Peyer's patch (tissue), 4 donors: ENCODE results near the gene CDC14B. TPM values are rescaled to one million over a fixed set of nuclear protein-coding genes. Genes with fewer than 3 reads are reported as not detected.

Source experiments
- DNase-seq, 3 donors: peaks; one replicate each; pipeline ENCODE4 v3.0.0-alpha.2; 2017 to 2019
- H3K27ac ChIP-seq, 4 donors: fragments of 200-600 bp; sonication (generic); one replicate each; pipeline ENCODE4 v1.5.1; 2016 to 2019
- H3K27me3 ChIP-seq, 2 donors: fragments of 200-600 bp; sonication (generic); one replicate each; pipeline ENCODE4 v1.5.1; 2019
- H3K36me3 ChIP-seq, 3 donors: fragments of 200-600 bp; sonication (generic); one replicate each; pipeline ENCODE4 v1.5.1; 2016 to 2019
- H3K4me1 ChIP-seq, 4 donors: fragments of 200-600 bp; sonication (generic); one replicate each; pipeline ENCODE4 v1.5.1; 2016 to 2019
- H3K4me3 ChIP-seq, 4 donors: fragments of 200-600 bp; sonication (generic); 1 replicate in 3 of 4; 2 replicates in 1 of 4; pipeline ENCODE4 v1.5.1; 2016 to 2019; ENCODE audit warnings: mild to moderate bottlenecking in 1 of 4
- H3K9me3 ChIP-seq, 4 donors: fragments of 200-600 bp; sonication (generic); one replicate each; pipeline ENCODE4 v1.5.1; 2016 to 2019; ENCODE audit warnings: mild to moderate bottlenecking in 1 of 4
- POLR2A ChIP-seq, 2 donors: fragments of 450-650 bp; IDR thresholded peaks; one replicate each; pipeline ENCODE4 v1.5.1; 2017; ENCODE audit warnings: antibody characterized with exemption in 2 of 2, mild to moderate bottlenecking in 2 of 2, moderate library complexity in 2 of 2
- total RNA-seq, 4 donors: library from RNA; depleted of rRNA; stranded (reverse); fragments of >200 nt; gene quantifications; one replicate each; pipeline ENCODE4 v1.1.0, GENCODE V29; 2016
- TF ChIP-seq, protein P1 (sequence below), 6 experiments: fragments of 450-650 bp in 4 of 6; fragments of 200-600 bp in 2 of 6; sonication (generic) in 1 of 6; IDR thresholded peaks; one replicate each; pipeline ENCODE4 v1.5.1; 2017 to 2019; ENCODE audit warnings: antibody characterized with exemption in 6 of 6, mild to moderate bottlenecking in 3 of 6, moderate library complexity in 1 of 6

Gene CDC14B
- total RNA-seq, 4 donors from 2014 or later = 23.9 to 36.6 (median 35.7) TPM

DNA sequence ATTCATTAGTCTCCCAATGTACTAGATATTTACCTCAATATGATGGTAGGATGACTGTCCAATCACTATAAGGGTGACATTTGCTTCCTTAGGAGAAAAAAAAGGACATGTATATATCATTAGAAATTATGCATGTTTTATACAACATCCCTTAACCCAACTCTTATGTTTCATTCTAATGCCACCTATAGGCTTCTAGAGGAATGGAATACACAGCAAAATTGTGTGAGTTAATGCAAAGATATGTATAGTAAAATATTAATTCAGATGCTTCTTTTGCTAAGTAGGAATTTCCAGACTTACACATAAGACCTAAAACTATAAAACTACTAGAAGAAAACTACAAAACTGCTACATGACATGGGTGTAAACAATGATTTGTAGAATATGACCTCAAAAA lies 32.0 kb upstream of the CDC14B start:
- no peak overlapping the region for H3K27ac ChIP-seq
- no peak for DNase-seq
- no peaks in the 10 kb centered on the region for H3K9me3 ChIP-seq
- no peak overlapping the region for H3K4me3 ChIP-seq
- TF ChIP-seq, protein P1, sequence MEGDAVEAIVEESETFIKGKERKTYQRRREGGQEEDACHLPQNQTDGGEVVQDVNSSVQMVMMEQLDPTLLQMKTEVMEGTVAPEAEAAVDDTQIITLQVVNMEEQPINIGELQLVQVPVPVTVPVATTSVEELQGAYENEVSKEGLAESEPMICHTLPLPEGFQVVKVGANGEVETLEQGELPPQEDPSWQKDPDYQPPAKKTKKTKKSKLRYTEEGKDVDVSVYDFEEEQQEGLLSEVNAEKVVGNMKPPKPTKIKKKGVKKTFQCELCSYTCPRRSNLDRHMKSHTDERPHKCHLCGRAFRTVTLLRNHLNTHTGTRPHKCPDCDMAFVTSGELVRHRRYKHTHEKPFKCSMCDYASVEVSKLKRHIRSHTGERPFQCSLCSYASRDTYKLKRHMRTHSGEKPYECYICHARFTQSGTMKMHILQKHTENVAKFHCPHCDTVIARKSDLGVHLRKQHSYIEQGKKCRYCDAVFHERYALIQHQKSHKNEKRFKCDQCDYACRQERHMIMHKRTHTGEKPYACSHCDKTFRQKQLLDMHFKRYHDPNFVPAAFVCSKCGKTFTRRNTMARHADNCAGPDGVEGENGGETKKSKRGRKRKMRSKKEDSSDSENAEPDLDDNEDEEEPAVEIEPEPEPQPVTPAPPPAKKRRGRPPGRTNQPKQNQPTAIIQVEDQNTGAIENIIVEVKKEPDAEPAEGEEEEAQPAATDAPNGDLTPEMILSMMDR (IDR thresholded peaks at IDR 0.05) = peak in 5 of 6 experiments; percentile 9 to 60 (median 54)
- no peak for TF ChIP-seq POLR2A (IDR thresholded peaks at IDR 0.05)
- peaks cover 0 to 6% (median 0%) of the 10 kb centered on the region in 4 donors for H3K4me1 ChIP-seq
- no peaks in the 10 kb centered on the region for H3K27me3 ChIP-seq
- peaks cover 0 to 38% (median 0%) of the 10 kb centered on the region in 3 donors for H3K36me3 ChIP-seq

DNA sequence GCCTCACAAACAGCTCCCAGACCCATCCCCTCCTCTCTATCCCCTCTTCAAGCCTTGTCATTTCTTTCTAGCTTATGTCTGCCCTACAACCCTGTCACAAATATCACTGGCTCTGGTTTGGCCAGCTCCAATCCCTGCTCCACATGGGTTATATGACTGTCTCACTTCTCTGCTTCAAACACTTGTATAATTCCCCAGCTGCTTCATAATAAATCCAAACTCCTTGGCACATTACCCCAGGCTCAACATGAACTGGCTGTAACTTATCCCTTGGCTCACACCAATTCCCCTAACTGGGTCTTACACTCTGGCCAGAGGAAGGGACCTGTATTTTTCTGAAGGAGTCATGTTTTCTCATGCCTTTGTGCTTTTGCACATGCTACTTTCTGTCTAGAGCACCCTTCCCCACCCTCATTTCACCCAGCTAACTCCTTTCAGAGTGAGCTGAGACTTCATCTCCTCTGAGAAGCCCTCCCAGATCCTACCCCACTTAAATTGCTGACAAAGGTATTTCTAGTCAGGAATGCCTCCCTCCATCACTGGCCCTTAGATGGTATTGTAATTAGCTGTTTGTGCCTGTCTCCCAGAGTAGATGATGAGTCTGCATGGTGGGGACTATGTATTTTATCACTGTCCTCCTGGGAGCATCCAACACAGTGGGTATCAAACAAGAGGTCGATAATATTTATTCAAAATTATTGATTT lies 30.1 kb upstream of the CDC14B start:
- Histone ChIP-seq H3K27me3 (no peaks in the 10 kb centered on the region), H3K36me3 (peaks cover 0 to 43% (median 0%) of the 10 kb centered on the region in 3 donors), H3K4me3 (no peak overlapping the region), H3K4me1 (no peaks in the 10 kb centered on the region), H3K9me3 (no peaks in the 10 kb centered on the region), H3K27ac (no peak overlapping the region)
- no peak for TF ChIP-seq POLR2A (IDR thresholded peaks at IDR 0.05)
- TF ChIP-seq, protein P1 (IDR thresholded peaks at IDR 0.05) = no peak
- DNase-seq = no peak

DNA sequence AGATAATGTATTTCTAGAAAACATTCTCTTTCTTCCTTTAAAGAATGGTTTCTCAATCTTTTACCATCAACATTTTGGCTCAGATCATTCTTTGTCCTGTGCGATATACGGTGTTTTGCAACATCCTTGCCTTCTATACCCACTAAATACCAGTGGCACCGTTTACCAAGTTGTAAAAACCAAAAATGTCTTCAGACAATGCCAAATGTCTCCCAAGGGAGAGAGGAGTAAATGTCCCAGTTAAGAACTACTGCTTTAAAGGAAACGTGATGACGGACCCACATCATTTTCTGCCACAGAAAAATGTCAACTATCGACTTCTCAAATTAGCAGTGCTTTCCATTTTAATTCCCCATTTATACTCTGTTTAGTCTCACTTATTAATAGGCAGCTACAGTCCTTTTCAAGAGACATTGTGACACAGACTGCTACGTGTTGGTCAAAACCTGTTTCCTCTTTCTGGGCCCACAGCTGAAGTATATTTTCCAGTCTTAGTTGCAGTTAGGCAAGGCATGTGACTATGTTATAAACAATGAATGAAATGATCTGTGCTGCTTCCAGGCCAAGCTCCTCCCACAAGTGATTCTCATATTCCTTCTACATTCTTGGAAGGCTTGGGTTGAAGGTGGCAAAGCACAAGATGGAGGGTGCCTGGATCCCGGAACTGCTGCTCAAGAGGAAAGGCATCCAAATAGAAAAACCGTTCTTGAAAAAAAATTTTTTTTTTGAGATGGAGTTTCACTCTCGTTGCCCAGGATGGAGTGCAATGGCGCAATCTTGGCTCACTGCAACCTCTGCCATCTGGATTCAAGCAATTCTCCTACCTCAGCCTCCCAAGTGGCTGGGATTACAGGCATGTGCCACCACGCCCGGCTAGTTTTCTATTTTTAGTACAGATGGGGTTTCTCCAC lies 26.7 kb upstream of the CDC14B start:
- Histone ChIP-seq H3K4me3 (no peak overlapping the region), H3K4me1 (no peaks in the 10 kb centered on the region), H3K36me3 (peaks cover 0 to 62% (median 0%) of the 10 kb centered on the region in 3 donors), H3K27me3 (no peaks in the 10 kb centered on the region), H3K27ac (peak overlapping the region in 3 of 4 donors; percentile 16 to 32 (median 20)), H3K9me3 (no peaks in the 10 kb centered on the region)
- TF ChIP-seq POLR2A (IDR thresholded peaks at IDR 0.05) = no peak
- TF ChIP-seq, protein P1 (IDR thresholded peaks at IDR 0.05) = no peak
- no peak for DNase-seq

DNA sequence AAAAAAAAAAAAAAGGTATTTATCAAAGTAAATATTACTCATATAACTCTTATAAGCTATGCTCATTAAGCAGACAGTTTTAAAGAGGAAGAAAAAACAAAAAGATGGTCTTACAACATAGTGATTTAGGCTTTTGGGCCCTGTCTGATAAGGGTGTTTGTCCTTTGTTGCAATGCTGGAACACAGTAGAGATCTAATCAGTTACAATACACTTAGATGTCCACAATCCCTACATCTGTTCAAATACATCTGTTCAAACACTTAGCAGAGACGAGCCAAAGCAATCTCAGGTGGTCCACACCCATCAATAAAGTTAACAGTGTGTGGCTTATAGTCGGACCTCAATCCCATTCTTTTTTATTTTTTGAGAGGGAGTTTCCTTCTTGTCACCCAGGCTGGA lies 24.5 kb upstream of the CDC14B start:
- H3K4me1 ChIP-seq = no peaks in the 10 kb centered on the region
- H3K36me3 ChIP-seq = peaks cover 0 to 40% (median 0%) of the 10 kb centered on the region in 3 donors
- no peak for TF ChIP-seq POLR2A (IDR thresholded peaks at IDR 0.05)
- TF ChIP-seq, protein P1 (IDR thresholded peaks at IDR 0.05) = no peak
- no peaks in the 10 kb centered on the region for H3K27me3 ChIP-seq
- H3K4me3 ChIP-seq = no peak overlapping the region
- no peak overlapping the region for H3K27ac ChIP-seq
- no peak for DNase-seq
- H3K9me3 ChIP-seq = no peaks in the 10 kb centered on the region

DNA sequence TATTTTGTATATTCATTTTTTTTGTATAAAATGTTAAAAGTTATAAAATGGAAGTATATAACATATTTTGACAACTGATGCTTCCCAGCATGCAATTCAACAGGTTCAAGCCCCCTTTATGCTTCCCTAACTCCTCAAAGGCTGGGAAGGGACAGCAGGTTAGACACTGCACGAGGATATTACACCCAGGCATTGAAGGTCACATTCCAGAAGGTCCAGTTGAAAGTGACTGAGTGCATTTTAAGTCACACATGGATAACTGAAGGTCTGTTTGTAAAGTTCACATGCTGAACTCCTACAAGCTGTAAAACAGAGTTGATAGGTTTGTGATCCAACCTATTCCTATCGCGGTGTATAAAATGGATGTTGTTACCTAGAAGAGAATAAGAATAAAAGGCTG lies 21.9 kb upstream of the CDC14B start:
- TF ChIP-seq, protein P1 (IDR thresholded peaks at IDR 0.05) = no peak
- no peak for TF ChIP-seq POLR2A (IDR thresholded peaks at IDR 0.05)
- H3K36me3 ChIP-seq = peaks cover 0 to 24% (median 0%) of the 10 kb centered on the region in 3 donors
- H3K9me3 ChIP-seq = no peaks in the 10 kb centered on the region
- no peak for DNase-seq
- no peaks in the 10 kb centered on the region for H3K4me1 ChIP-seq
- no peaks in the 10 kb centered on the region for H3K27me3 ChIP-seq
- no peak overlapping the region for H3K4me3 ChIP-seq
- H3K27ac ChIP-seq = no peak overlapping the region
